ENCODE results near the gene DISC1. TPM values are rescaled to one million over a fixed set of nuclear protein-coding genes. Genes with fewer than 3 reads are reported as not detected.

DISC1 gene
- total RNA-seq, 1 donor from 2014 or later: 16.0 TPM

DNA sequence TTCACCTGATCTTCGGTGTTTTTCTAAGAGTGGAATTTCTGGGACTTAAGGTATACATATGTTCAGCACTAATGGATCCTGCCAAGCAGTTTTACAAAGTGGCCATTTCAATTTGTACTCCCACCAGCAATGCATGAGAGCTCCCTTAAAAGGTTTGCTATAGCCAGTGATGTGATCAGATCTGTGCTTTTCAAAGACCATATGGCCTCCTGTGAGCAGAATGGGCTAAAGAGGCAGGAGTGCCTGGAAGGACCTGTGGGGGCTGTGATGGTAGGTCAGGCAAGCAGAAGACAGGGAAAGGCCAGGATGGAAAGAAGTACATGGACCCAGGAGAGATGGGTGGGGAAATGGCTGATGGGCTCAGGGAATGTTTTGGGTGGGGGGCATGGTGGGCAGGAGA is 252.7 kb downstream of the DISC1 start:
- no peaks in the 10 kb centered on the region for H3K36me3 ChIP-seq
- DNase-seq (ENCODE audit: low spot score in 2 of 2): no peak
- H3K4me1 ChIP-seq: no peaks in the 10 kb centered on the region
- no peak overlapping the region for H3K4me3 ChIP-seq
- no peak overlapping the region for H3K27ac ChIP-seq
- intact Hi-C loops (cut with DNase I): no loop called here
- H3K9me3 ChIP-seq: peaks cover 0 to 3% of the 10 kb centered on the region in 2 donors
- TF ChIP-seq, protein P1, sequence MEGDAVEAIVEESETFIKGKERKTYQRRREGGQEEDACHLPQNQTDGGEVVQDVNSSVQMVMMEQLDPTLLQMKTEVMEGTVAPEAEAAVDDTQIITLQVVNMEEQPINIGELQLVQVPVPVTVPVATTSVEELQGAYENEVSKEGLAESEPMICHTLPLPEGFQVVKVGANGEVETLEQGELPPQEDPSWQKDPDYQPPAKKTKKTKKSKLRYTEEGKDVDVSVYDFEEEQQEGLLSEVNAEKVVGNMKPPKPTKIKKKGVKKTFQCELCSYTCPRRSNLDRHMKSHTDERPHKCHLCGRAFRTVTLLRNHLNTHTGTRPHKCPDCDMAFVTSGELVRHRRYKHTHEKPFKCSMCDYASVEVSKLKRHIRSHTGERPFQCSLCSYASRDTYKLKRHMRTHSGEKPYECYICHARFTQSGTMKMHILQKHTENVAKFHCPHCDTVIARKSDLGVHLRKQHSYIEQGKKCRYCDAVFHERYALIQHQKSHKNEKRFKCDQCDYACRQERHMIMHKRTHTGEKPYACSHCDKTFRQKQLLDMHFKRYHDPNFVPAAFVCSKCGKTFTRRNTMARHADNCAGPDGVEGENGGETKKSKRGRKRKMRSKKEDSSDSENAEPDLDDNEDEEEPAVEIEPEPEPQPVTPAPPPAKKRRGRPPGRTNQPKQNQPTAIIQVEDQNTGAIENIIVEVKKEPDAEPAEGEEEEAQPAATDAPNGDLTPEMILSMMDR (IDR thresholded peaks at IDR 0.05): no peak
- no peaks in the 10 kb centered on the region for H3K27me3 ChIP-seq

GRCh38 chr1:231882333-231882732 is 255.7 kb downstream of the DISC1 start:
- Histone ChIP-seq H3K4me1 (no peaks in the 10 kb centered on the region), H3K4me3 (no peak overlapping the region), H3K27me3 (no peaks in the 10 kb centered on the region), H3K27ac (no peak overlapping the region), H3K36me3 (no peaks in the 10 kb centered on the region), H3K9me3 (no peaks in the 10 kb centered on the region)
- DNase-seq (ENCODE audit: low spot score in 2 of 2): no peak
- intact Hi-C loops (cut with DNase I): no loop called here
- TF ChIP-seq, protein P1 (IDR thresholded peaks at IDR 0.05): no peak

DNA sequence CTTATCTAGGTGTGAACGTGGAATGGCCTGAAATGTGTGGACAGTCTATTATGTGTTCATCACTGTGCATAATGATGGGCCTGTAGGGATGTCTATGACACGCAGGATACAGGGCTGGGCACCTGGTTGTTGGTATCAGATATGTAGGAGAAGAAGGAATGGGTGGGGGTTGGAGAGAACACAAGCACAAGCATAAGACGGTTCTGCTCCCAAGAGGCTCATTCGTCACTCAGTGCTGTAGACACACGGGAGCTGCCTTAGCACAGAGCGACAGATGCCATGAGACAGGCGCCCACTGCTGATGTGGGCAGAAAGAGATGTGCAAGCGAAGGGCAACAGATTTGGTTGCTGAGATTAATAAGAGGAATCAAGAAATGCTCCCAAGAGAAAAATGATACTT is 256.2 kb downstream of the DISC1 start:
- Histone ChIP-seq H3K27ac (no peak overlapping the region), H3K4me1 (no peaks in the 10 kb centered on the region), H3K9me3 (no peaks in the 10 kb centered on the region), H3K36me3 (no peaks in the 10 kb centered on the region), H3K27me3 (no peaks in the 10 kb centered on the region), H3K4me3 (no peak overlapping the region)
- intact Hi-C loops (cut with DNase I): no loop called here
- DNase-seq (ENCODE audit: low spot score in 2 of 2): no peak
- TF ChIP-seq, protein P1 (IDR thresholded peaks at IDR 0.05): no peak

- Histone ChIP-seq H3K4me3 (no peak overlapping the region), H3K9me3 (no peaks in the 10 kb centered on the region), H3K27ac (no peak overlapping the region), H3K4me1 (no peaks in the 10 kb centered on the region), H3K27me3 (no peaks in the 10 kb centered on the region), H3K36me3 (no peaks in the 10 kb centered on the region)
- no peak for DNase-seq (ENCODE audit: low spot score in 2 of 2)
- intact Hi-C loops (cut with DNase I): no loop called here
- TF ChIP-seq, protein P1 (IDR thresholded peaks at IDR 0.05): no peak
Measured at GRCh38 chr1:231883382-231883781, 256.8 kb downstream of the DISC1 start.

- Histone ChIP-seq H3K27ac (no peak overlapping the region), H3K36me3 (no peaks in the 10 kb centered on the region), H3K4me1 (no peaks in the 10 kb centered on the region), H3K9me3 (no peaks in the 10 kb centered on the region), H3K27me3 (no peaks in the 10 kb centered on the region), H3K4me3 (no peak overlapping the region)
- intact Hi-C loops (cut with DNase I): no loop called here
- DNase-seq (ENCODE audit: low spot score in 2 of 2): no peak
- TF ChIP-seq, protein P1 (IDR thresholded peaks at IDR 0.05): no peak
Measured at GRCh38 chr1:231885209-231885854, 258.7 kb downstream of the DISC1 start.

DNA sequence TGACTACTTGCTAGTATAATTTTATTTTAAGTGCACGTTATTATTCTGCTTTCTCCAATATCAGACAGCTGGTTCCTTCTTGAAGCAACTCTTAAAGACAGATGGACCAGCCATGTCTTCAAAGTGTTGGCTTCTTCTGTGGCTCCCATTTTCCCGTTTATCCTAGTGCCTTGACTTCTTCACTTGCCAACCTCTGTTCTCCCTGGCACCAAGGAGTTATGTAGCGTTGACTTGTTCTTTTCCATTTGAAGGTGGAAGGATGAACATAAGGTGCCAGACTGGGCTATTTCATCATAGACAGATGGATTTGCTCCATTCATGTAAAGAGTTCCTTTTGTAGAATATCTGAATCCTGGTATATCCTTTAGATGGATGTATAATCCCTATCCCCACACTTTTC is 260.6 kb downstream of the DISC1 start:
- H3K27me3 ChIP-seq: no peaks in the 10 kb centered on the region
- H3K36me3 ChIP-seq: no peaks in the 10 kb centered on the region
- no peak for DNase-seq (ENCODE audit: low spot score in 2 of 2)
- intact Hi-C loops (cut with DNase I): no loop called here
- H3K4me1 ChIP-seq: no peaks in the 10 kb centered on the region
- TF ChIP-seq, protein P1 (IDR thresholded peaks at IDR 0.05): no peak
- no peaks in the 10 kb centered on the region for H3K9me3 ChIP-seq
- no peak overlapping the region for H3K4me3 ChIP-seq
- no peak overlapping the region for H3K27ac ChIP-seq
